Measurements from ENCODE around the gene RNPEP.
"Not testable (repeated sequence)": the region's sequence is repeated elsewhere in the genome, so short reads cannot be mapped to it uniquely, and the experiment has no call there.

The RNPEP gene

DNA sequence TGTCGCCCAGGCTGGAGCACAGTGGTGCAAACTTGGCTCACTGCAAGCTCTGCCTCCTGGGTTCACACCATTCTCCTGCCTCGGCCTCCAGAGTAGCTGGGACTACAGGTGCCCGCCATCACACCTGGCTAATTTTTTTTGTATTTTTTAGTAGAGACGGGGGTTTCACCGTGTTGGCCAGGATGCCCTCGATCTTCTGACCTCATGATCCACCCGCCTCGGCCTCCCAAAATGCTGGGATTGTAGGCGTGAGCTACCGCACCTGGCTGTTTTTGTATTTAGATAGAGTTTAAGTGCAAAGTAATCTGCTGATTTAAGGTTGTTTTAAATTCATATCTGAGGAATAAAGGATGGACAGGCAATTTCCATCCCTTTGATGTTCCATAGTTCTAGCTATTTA, 20.1 kb upstream of the RNPEP start:
- DNase-seq (ENCODE audit: low read depth) = not testable (repeated sequence)

DNA sequence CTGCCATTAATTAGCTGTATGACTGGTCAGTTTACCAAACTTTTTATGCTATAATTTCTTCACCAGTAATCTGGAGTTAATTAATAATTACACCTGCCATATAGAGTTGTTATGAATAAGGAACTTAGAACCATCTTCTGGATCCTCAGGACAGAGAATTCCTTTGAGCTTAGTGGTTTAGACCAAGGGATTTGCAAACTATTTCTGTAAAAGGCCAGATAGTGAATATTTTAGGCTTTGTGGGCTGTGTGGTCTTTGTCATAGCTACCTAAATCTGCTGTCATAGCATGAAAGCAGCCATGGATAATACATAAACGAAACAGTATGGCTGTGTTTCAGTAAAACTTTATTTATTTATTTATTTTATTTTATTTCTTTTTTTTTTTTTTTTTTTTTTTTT, 18.2 kb upstream of the RNPEP start:
- DNase-seq (ENCODE audit: low read depth) = peak; percentile 94

DNA sequence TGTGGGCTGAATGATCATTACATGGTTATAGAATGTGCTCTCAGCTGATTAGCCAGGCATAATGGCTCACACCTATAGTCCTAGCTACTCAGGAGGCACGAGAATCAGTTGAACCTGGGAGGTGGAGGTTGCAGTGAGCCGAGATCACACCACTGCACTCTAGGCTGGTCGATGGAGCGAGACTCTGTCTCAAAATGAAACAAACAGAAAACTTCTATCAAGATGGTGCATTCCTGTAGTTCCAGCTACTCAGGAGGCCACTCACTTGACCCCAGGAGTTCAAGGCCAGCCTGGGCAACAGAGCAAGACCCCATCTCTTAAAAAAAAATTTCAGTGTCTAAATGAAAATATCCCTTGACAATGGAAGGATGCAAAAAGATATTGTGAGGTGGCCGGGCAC, 16.3 kb upstream of the RNPEP start:
- DNase-seq (ENCODE audit: low read depth) = no peak

DNA sequence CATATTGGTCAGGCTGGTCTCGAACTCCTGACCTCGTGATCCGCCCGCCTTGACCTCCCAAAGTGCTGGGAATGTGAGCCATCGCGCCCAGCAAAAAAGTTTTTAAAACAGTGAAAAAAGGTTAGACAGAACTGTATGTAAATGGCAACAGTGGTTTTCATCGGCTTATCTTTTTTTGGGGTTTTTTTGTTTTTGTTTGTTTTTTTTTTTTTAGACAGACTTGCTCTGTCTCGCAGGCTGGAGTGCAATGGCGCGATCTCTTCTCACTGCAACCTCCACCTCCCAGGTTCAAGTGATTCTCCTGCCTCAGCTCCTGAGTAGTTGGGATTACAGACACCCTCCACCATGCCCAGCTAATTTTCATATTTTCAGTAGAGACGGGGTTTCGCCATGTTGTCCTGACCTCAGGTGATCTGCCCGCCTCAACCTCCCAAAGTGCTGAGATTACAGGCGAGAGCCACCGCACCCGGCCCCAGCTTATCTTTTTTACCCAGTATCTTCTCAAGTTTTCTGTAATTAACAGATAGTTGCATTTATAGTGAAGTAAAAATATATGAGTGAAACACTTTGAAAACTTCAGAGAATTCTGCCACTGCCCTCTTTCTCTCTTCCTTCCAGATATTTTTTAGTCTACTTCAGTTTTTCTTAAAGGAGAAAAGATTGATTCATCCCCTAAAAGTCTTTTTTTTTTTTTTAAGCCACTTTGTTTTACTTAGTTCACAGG, 14.1 kb upstream of the RNPEP start:
- no peak for DNase-seq (ENCODE audit: low read depth)

DNA sequence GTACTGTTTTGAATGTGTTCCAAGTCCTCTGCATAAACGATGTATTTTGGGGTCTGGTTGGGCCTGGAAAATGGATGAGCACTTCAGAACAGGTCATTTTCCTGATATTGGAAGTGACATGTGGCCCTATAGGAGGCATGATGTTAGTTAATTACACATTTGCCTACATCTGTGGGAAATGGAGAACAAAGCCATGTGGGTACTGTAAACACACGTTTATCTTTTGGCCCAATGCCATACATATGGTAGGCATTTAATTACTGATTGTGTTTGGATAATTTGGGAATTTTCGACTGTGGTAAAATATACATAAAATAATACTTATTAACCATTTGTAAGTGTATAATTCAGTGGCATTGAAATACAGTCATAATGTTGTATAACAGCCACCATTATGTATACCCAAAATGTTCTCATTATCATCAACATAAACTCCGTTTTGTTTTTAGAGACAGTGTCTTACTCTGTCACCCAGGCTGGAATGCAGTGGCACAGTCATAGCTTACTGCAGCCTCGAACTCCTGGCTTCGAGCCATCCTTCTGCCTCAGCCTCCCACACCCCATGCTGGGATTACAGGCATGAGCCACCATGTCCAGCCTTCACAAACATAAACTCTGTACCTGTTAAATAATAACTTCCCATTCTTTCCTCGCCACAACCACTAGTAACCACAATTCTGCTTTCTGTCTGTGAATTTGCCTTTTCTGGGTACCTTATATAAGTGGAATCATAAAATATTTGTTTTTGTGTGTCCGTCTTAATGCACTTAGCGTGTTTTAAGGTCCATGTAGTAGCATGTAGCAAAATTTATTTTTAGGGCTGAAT, 11.9 kb upstream of the RNPEP start:
- DNase-seq (ENCODE audit: low read depth) = peak; percentile 31

DNA sequence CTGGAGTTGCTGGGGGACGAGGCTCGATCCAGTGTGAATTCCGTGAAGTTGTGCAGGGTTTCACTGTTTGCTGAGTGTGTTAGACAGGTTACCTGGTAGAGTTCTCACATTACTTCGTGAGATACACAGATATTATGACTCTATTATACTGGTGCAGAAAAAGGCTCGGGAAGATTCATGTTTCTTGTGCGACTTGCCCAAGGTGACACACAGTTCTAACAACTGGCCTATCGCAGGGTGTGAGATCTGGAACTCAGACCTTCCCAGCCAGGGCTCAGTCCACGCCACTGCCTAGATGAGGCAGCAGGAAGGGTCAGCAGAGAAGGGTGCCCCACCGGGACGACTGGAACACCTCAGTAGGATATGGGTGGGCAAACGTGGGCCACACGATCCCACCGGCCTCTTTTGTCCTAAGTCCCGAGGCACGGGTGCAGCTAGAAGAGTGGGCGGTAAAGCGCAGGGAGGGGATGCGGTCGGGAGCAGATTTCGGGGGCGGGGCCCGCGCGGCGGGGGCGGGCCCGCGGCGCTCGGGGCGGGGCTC, 296 bp upstream of the RNPEP start:
- no peak for DNase-seq (ENCODE audit: low read depth)

DNA sequence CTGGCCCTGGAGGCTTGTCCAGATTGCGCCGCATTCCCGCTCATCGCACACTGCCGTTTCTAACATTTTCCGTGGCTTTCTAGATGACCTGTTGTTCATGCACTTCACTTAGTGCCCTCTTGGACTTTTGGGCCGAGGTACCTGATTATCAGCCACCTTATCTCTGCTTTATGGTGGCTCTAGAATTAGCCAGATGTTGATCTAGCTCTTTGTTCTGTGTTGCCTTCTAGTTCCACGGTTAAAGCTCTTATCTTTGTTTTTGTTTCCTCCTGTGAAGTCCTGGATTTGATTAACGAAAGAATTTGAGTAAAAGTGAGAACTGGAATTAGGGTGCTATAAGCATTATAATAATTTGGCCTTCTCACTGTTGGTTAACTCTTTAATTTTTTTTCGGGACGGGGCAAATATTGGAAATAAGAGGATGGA, 945 bp downstream of the RNPEP start:
- DNase-seq (ENCODE audit: low read depth) = no peak

DNA sequence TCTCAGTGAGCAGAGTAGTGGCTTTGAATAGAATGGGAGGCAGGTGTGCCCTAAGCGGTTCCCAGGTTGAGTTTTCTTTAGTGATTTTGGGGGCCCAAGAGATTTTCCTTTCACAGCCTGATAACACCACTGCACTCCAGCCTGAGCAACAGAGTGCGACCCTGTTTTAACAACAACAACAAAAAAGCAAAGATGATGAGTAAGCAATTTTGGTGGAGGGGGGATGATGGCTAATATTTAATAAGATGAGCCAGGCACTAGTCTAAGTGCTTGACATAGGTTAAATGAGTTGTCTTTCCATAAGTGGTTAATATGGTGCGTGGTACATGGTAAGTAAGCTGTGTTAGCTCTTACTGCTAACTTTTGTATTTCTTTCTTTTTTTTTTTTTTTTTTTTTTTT, 2.0 kb downstream of the RNPEP start:
- no peak for DNase-seq (ENCODE audit: low read depth)

DNA sequence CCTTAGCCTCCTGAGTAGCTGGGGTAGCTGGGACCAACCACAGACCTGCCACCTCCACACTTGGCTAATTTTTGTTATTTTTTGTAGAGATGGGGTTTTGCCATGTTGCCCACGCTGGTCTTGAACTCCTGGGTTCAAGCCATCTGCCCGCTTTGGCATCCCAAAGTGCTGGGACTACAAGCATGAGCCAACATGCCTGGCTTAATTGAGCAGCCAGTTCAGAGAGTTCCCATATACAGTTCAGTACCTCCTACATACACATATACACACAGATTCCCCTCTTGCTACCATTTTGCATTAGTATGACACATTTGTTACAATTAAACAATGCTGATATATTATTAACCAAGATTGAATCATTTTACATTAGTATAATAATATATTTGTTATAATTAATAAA, 2.9 kb downstream of the RNPEP start:
- DNase-seq (ENCODE audit: low read depth) = no peak

DNA sequence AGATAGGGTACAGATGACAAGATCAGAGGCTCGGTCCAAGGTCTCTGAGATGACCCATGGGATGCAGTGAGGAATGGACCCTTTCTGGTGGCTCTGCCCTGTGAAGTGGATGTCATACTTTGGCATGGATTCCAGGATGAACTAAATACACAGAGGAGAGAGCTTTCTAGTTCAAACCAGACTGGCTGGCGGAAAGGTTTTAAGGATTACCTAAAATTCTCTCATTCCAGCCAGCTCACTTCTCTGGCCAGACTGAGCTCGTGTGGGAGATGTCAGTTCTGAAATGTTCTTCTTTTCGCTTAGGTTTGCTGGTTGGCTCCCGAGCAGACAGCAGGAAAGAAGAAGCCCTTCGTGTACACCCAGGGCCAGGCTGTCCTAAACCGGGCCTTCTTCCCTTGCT, 6.2 kb downstream of the RNPEP start:
- DNase-seq (ENCODE audit: low read depth) = no peak

DNA sequence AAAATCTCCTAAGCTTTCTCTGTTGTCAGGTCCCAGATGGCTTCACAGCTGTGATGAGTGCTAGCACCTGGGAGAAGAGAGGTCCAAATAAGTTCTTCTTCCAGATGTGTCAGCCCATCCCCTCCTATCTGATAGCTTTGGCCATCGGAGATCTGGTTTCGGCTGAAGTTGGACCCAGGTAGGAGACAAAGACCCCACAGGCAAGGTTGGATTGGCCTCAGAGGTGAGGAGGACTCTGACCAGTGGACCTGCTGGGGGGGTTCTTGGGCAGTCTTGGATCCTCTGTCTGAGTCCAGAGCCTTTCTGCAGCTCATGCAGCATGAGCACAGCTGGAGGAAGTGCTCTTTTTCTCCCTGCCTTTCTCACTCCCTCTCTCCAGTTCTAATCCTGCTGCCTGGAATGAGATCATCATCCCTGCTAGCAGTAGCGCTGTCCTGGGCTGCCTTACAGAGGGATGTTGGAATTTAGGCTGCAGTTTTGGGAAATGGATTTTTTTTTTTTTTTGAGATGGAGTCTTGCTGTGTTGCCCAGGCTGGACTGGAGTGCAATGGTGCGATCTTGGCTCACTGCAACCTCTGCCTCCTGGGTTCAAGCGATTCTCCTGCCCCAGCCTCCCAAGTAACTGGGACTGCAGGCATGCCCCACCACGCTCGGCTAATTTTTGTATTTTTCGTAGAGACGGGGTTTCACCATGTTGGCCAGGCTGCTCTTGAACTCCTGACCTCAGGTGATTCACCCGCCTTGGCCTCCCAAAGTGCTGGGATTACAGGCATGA, 7.1 kb downstream of the RNPEP start:
- DNase-seq (ENCODE audit: low read depth) = no peak

DNA sequence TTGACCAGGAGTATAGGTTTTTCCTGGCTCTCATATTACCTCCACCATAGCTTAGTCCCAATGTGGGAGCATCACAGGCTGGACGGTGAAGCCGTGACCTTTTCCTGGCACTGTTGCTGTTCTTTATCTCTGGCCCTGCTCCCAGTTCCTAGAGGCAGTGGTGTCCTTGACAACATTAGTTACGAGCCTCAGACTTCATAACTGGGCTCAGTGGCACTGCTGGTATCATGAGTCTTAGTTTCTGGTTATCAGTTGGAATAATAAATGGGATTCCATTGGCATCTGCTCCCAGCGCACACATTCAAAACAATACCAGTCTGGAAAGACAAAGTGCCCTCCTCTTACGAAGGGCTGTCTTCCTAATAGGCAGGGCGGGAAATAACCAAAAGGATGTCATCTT, 8.0 kb downstream of the RNPEP start:
- peak; percentile 45 for DNase-seq (ENCODE audit: low read depth)

DNA sequence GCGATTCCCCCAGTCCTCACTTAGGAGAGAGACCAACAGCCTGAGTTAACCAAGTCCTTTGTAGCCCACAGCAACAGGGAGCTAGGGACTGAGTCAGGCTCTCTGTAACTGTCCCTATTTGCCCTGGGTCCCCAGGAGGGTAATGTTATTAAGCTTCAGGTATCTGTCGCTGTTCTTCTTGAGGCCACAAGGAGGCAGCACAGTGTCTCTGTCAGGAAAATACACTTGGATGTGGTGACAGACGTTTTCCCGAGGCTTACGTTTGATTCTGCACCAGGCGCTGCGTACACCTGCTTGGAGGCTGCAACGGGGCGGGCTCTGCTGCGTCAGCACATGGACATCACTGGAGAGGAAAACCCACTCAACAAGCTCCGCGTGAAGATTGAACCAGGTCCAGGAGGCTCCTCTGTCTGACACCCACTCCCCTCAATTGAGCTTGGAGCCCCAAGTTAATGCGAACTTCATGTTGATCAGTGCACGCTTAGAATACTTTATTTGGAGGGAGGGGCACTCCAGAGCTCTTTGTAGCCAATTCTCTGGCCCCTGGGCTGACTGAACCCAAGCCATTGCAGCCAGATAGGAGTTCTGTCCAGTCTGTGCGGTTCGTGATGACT, 17.3 kb downstream of the RNPEP start:
- peak; percentile 51 for DNase-seq (ENCODE audit: low read depth)

DNA sequence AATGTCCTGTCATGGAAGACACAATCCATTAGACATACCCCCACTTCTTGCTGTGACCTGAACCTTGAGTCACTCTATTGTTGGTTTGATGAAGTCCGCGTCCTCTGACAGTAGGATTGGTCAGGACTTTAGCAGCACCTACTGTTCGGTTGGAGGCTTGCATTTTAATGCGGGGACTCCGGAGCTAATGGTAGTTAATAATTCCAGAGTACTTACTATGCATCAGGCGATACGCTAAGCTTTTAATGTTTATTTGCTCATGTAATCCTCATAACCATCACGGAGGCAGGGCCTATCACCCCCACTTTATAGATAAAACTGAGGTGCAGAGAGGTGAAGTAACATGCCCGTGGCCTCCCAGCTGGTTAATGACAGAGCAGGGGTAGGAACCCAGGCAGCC, 20.1 kb downstream of the RNPEP start:
- no peak for DNase-seq (ENCODE audit: low read depth)

DNA sequence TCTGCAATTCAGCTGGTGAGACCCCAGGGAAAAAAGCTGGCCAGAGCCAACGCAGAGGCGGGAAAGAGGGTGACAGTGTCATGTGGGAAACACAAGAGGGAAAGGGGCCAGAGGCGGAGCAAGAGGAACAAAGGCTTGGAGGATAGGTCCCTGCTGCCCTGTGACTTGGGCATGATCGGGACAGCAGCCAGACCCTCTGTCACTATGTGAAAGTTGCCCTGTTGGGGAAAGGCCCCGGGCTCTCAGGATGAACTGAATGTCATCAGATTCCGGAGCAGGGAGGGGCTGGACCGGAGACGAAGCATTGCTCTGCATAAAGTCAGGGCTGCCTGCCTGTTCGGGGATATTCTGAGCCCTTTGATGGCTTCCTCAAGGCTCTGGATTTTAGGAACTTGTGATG, 22.3 kb downstream of the RNPEP start:
- DNase-seq (ENCODE audit: low read depth) = no peak

DNA sequence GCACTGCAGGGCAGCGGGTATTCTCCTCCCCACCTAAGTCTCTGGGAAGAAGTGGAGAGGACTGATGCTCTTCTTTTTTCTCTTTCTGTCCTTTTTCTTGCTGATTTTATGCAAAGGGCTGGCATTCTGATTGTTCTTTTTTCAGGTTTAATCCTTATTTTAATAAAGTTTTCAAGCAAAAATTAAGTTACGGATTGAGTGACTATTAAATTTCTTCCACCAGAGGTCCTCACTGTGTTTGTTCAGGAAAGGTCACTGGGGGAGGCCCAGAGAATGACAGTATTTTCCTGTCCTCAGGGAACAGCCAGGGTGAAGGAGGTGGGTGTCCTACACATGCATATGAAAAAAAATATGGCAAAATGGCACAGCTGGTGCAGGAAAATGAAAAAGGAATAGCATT, 23.5 kb downstream of the RNPEP start:
- DNase-seq (ENCODE audit: low read depth) = peak; percentile 41

DNA sequence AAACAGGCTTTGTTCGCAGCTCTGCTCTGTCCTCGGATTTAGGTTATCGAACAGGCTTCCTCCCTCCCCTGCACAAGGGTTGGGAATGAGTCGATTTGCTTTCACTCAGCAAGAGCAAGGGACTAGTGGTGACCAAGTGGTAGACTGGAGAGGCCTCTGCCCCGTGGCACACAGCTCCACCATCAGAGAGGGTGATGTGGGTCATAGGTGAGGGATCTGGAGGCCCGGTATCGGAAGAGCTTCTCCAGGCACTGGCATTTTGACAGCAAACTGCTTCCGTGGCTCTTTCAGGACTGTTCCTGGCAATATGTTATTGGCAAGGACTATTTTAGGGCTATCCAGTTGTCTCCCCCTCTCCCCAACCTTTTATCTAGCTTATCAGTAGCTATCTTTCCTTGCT, 24.9 kb downstream of the RNPEP start:
- no peak for DNase-seq (ENCODE audit: low read depth)

DNA sequence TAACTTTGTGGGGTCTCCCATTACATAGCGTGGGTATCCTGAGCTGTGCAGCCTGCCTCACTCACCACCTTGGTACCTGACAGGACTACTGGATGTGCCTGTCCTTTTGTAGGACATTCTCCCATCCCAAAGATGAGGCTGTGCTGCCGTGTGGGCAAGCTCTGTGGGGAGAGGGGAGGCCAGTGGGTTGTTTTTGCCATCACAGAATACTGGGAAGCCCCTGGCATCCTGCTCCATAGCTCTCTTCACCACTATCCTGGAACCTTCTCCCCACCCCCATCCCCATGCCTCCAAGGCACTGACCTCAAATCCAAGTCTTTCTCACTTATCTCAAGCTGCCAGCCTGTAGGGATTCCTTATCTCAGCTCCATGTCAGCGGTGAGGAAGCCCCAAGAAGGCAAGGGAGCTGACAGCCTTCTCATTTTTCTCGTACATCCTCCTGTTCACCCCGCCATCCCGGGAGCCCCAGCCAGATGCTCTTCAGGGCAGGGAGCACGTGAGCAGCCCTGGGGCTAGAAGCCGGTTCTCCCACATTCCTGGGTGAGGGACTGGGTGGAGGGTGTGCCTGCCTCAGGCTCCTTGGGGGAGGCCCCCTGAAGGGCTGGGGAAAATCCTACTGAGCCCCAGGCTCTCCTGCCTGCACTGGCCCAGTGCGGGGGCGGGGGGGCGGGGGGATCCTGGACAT, 25.5 kb downstream of the RNPEP start:
- DNase-seq (ENCODE audit: low read depth) = peak; percentile 87

DNA sequence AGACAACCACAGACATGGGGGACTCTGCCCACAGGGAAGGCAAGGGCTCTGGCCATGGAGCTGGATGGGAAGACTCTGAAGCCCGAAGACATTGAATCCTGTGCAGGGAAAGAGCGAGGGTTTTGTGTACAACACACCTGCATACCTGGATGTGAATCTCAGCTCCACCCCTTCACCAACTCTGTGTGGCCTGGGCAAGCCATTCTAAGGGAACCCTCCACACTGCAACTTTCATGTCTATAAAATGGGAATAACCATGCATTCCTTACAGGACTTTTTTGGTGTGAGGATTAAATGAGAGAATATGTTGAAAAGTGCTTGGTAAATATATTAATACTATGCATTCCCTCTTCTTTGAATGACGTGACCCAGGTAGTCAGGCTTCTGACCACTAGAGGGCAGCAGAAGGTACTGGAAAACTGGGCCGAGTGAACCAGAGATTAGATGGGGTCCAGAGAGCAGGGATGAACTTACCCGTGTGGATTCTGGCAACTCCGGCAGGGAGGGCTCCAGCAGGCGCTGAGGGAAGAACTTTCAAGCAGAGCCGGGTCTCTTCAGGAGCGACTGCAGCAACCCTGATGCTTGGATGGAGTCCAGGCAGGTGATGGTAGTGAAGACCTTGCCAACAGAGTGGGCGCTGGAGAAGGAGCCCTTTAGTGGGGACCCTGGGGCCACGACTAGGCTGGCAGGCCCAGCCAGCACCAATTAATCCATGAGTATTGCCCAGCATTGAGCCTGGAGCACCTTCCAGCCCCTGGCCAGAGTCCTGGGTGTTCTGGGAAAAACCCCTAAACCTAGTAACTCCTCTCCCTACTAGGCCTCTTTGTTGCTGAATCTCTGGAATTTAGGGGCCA, 27.1 kb downstream of the RNPEP start:
- DNase-seq (ENCODE audit: low read depth) = peak; percentile 70

DNA sequence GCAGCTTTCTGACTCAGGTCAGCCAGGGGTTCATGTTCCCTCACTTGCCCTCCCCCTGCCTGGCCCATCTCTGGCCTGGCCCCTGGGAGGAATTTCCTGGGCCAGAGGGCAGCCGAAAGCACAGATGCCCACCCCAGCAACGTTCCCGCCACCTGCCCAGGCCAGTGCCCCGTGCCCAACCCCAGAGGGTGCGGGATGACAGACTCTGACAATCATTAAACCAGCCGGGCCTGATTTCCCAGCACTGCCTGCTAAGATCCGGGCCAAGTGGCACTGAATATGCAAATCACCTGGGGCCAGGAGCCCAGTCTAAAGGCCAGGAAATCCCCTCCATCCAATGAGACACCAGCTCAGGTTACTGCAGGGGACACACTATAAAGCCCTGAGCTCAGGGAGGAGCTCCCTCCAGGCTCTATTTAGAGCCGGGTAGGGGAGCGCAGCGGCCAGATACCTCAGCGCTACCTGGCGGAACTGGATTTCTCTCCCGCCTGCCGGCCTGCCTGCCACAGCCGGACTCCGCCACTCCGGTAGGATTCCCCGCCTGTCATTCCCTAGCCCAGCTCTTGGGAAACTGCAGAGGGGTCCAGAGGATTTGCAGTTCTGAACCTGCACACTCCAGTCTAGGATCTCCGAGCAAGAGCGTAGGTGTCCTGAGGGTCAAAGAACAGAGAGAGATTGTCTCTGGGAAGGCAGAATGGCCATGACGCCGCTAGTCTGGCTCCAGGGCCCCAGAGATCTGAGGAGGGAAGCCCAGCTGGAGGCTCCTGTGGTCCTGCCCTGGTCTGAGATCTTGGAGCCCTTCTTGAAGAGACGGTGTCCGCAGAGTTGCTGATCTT, 27.9 kb downstream of the RNPEP start, which contains the start of gene ELF3:
Gene ELF3 (plus strand): TSS at position 408 of the 836 bp plus-strand sequence. CDS start 550 bp downstream, outside the sequence.
- DNase-seq (ENCODE audit: low read depth) = no peak
